Stomach (tissue), 9 donors: ENCODE data around the gene POU3F2. TPM values are rescaled to one million over a fixed set of nuclear protein-coding genes. Genes with fewer than 3 reads are reported as not detected.

Experiments used
- DNase-seq, 2 donors: peaks; one replicate each; pipeline versions ENCODE4 v3.0.0 to v3.0.0-alpha.2; 2013 to 2019
- H3K27ac ChIP-seq, 5 donors: fragments of 200-600 bp in 4 of 5; sonication (generic) in 4 of 5; one replicate each; pipeline ENCODE4 v1.5.1; 2013 to 2019; ENCODE audit warnings: mild to moderate bottlenecking in 1 of 5, moderate library complexity in 1 of 5
- H3K27me3 ChIP-seq, 3 donors: fragments of 200-600 bp; sonication (generic); one replicate each; pipeline ENCODE4 v1.5.1; 2017 to 2019; ENCODE audit warnings: mixed run types in 1 of 3
- H3K36me3 ChIP-seq, 4 donors: fragments of 200-600 bp; sonication (generic); 1 replicate in 3 of 4; 2 replicates in 1 of 4; pipeline ENCODE4 v1.5.1; 2016 to 2019
- H3K4me1 ChIP-seq, 4 donors: fragments of 200-600 bp; sonication (generic); one replicate each; pipeline ENCODE4 v1.5.1; 2016 to 2019
- H3K4me3 ChIP-seq, 4 donors: fragments of 200-600 bp; sonication (generic) in 3 of 4; one replicate each; pipeline ENCODE4 v1.5.1; 2016 to 2019; ENCODE audit warnings: mild to moderate bottlenecking in 1 of 4
- H3K9me3 ChIP-seq, 4 donors: fragments of 200-600 bp; sonication (generic); one replicate each; pipeline ENCODE4 v1.5.1; 2016 to 2019
- EP300 ChIP-seq: sonication (generic); formaldehyde crosslinking; IDR thresholded peaks from one replicate; pipeline ENCODE4 v1.6.1; 2017; ENCODE audit warnings: antibody characterized with exemption
- POLR2A ChIP-seq, 4 donors: fragments of 450-650 bp; IDR thresholded peaks; one replicate each; pipeline ENCODE4 v1.6.1; 2016; ENCODE audit warnings: antibody characterized with exemption in 4 of 4, control low read depth in 2 of 4, mild to moderate bottlenecking in 1 of 4, moderate library complexity in 1 of 4
- POLR2AphosphoS5 ChIP-seq, 3 donors: sonication (generic); formaldehyde crosslinking; IDR thresholded peaks; one replicate each; pipeline ENCODE4 v1.6.1; 2016; ENCODE audit warnings: antibody characterized with exemption in 3 of 3
- WGBS, 5 donors: extraction: QIAGEN DNeasy Blood & Tissue Kit in 3 of 5; methylation state at CpG; one replicate each; pipeline versions ENCODE4 v1.1.5 to v1.1.7; 2013 to 2018; 5-methylcytosine and 5-hydroxymethylcytosine counted together
- intact Hi-C: fragments of 100-400 bp; cut with DNase I; formaldehyde crosslinking; loops from one replicate; pipeline ENCODE4 v1.15.1; 2023; ENCODE audit warnings: low total_unique reads
- polyA plus RNA-seq, 3 donors: library from polyadenylated mRNA; stranded (reverse); fragments of 200-250 nt; gene quantifications; one replicate each; pipeline ENCODE4 v1.2.3, GENCODE V29; 2013
- total RNA-seq, 5 donors: library from RNA; depleted of rRNA; stranded (reverse); fragments of >200 nt; gene quantifications; one replicate each; pipeline versions ENCODE4 v1.1.0 to v1.2.3, GENCODE V29; 2014 to 2016
- TF ChIP-seq, protein P1 (sequence below), 7 experiments: fragments of 450-650 bp in 4 of 7; fragments of 200-600 bp in 3 of 7; sonication (generic) in 3 of 7; IDR thresholded peaks; one replicate each; pipeline ENCODE4 v1.5.1; 2016 to 2019; ENCODE audit warnings: antibody characterized with exemption in 7 of 7, control low read depth in 2 of 7, mild to moderate bottlenecking in 1 of 7
- donor health status: healthy with polysubstance abuse.
- donor health status: Bipolar disorder and iron deficiency.
- donor health status: healthy.

The POU3F2 gene
- total and polyA plus RNA-seq, 8 donors = under 0.01 TPM; not detected in 7

DNA sequence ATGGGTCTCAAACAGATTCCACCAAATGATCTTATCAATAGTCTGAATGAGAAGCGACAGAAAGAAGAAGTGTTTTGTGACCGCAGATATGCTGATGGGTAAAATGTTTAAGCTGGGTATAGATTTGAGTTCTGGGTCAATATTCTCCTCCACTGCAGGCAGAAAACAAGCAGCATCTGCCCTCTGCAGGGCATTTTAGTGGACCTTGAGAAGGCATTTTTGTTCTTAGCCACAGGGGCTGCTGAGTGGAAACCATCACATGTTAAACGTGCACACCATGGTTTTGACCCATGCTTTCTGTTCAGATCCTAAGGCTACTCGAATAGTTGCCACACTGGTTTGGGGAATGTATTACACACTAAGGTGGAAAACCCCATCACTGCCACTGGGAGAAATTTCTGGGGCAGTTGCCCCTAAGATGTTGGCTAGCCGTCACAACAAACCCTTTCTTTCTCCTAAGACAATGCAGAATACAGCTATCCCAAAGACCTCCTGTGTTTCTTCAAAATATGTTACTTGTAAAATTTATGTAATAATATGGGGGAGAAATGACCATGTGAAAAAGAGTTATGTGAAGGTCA is 5.5 kb downstream of the POU3F2 start:
- no peak for DNase-seq
- Histone ChIP-seq H3K4me1 (peaks cover 21 to 48% (median 33%) of the 10 kb centered on the region in 4 donors), H3K27me3 (peaks cover 42 to 100% (median 99%) of the 10 kb centered on the region in 3 donors), H3K27ac (no peak overlapping the region), H3K36me3 (no peaks in the 10 kb centered on the region), H3K4me3 (no peak overlapping the region), H3K9me3 (no peaks in the 10 kb centered on the region)
- TF ChIP-seq POLR2AphosphoS5 (IDR thresholded peaks at IDR 0.05) = no peak
- TF ChIP-seq, protein P1, sequence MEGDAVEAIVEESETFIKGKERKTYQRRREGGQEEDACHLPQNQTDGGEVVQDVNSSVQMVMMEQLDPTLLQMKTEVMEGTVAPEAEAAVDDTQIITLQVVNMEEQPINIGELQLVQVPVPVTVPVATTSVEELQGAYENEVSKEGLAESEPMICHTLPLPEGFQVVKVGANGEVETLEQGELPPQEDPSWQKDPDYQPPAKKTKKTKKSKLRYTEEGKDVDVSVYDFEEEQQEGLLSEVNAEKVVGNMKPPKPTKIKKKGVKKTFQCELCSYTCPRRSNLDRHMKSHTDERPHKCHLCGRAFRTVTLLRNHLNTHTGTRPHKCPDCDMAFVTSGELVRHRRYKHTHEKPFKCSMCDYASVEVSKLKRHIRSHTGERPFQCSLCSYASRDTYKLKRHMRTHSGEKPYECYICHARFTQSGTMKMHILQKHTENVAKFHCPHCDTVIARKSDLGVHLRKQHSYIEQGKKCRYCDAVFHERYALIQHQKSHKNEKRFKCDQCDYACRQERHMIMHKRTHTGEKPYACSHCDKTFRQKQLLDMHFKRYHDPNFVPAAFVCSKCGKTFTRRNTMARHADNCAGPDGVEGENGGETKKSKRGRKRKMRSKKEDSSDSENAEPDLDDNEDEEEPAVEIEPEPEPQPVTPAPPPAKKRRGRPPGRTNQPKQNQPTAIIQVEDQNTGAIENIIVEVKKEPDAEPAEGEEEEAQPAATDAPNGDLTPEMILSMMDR (IDR thresholded peaks at IDR 0.05) = no peak
- no peak for TF ChIP-seq EP300
- TF ChIP-seq POLR2A (IDR thresholded peaks at IDR 0.05) = no peak
- intact Hi-C loops = loop anchor here (10.0 kb wide), 1 partner anchor 1345 kb away; no protein-coding TSS in a partner anchor
- WGBS, 5 donors = 19 to 27% (median 24%) methylated on average over 5 of the region's 5 CpGs

DNA sequence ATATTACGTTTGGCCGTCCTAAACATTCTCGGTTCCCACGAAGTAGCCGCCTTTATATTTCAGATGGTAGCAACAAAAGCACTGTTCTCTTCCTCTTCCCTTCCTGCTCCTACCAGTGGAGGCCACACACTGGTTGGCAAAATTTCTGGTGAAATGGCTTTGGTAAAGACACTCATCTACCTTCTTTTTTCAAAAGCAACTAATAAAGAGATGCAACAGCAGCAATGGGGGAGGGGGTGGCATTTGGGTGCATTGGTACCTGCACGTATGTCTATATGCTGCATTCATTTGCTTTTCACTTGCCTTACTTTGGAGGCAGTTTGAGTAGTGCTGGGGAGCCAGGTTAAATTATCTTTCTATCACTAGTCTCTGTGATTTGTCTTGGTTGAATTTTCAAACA is 6.0 kb downstream of the POU3F2 start:
- intact Hi-C loops = loop anchor here (10.0 kb wide), 1 partner anchor 1346 kb away; no protein-coding TSS in a partner anchor
- H3K36me3 ChIP-seq = no peaks in the 10 kb centered on the region
- 38 to 61% (median 53%) methylated on average over 6 of the region's 6 CpGs for WGBS, 5 donors
- H3K27me3 ChIP-seq = peaks cover 41 to 100% (median 99%) of the 10 kb centered on the region in 3 donors
- no peak overlapping the region for H3K27ac ChIP-seq
- H3K9me3 ChIP-seq = no peaks in the 10 kb centered on the region
- no peak overlapping the region for H3K4me3 ChIP-seq
- peaks cover 22 to 48% (median 33%) of the 10 kb centered on the region in 4 donors for H3K4me1 ChIP-seq
- TF ChIP-seq, protein P1 (IDR thresholded peaks at IDR 0.05) = no peak
- TF ChIP-seq POLR2A (IDR thresholded peaks at IDR 0.05) = no peak
- no peak for DNase-seq

DNA sequence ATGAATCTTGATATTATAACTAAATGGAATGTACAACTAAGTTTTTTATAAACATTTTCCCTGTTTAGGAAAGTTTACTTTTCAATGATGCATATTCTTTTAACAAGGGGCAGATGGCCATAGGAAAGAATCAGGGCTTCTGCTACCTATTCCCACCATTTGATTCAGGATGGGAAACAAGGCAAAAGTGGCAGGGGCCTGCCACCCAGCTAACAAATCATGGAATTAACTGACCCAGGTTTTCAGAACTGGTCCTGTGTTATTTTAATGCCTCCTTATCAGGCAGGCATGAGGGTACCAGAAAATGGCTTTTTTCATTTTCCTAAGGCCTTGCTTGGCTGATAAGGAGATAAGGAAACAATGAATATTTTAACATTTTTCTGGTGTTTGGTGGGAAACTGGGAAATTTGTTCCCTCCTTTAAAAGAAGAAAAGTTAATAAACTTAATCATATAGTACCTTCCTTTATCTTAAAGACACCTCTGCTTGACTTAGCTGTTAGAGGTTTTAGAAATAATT is 6.7 kb downstream of the POU3F2 start:
- no peak for TF ChIP-seq POLR2AphosphoS5 (IDR thresholded peaks at IDR 0.05)
- no peak for TF ChIP-seq POLR2A (IDR thresholded peaks at IDR 0.05)
- TF ChIP-seq EP300 = no peak
- TF ChIP-seq, protein P1 (IDR thresholded peaks at IDR 0.05) = no peak
- no peaks in the 10 kb centered on the region for H3K9me3 ChIP-seq
- no peaks in the 10 kb centered on the region for H3K36me3 ChIP-seq
- peaks cover 18 to 47% (median 31%) of the 10 kb centered on the region in 4 donors for H3K4me1 ChIP-seq
- no peak overlapping the region for H3K4me3 ChIP-seq
- no peak overlapping the region for H3K27ac ChIP-seq
- H3K27me3 ChIP-seq = peaks cover 35 to 100% (median 99%) of the 10 kb centered on the region in 3 donors
- DNase-seq = no peak
- intact Hi-C loops = loop anchor here (10.0 kb wide), 1 partner anchor 1346 kb away; no protein-coding TSS in a partner anchor

DNA sequence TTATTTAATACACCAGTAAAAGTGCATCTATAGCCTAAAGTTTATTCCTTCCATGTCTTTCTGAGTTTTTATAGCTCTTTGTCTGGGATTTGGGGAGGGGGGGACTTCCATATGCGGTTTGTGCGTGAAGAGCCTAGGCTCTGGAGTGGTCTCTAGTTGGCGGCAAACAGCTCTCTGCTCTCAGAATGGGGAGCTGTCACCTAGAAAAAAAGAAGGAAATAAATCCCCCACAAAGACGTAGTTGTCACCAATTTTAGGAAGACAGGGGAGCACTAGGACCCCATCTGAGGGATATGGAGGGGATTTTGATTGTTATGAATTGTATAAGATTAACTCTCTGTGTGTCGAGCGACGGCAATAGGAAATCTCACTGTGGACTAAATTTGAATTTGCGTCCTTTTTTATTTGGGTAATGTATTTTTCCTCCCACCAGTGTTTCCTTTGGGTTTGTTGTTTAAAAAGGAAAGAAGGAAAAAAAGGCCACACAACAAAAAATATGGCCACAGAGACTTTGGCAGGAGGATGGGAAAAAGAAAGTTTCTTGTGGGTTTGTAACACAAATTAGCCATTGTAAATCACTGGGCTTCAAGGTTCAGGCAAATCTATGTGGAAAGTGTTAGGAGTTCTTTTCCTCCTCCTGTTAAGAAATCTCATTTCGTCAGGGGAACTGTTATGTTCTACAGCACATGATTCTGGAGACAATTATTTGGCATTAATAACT is 7.4 kb downstream of the POU3F2 start:
- intact Hi-C loops = loop anchor here (10.0 kb wide), 1 partner anchor 1347 kb away; no protein-coding TSS in a partner anchor
- Histone ChIP-seq H3K9me3 (no peaks in the 10 kb centered on the region), H3K4me1 (peaks cover 17 to 40% (median 29%) of the 10 kb centered on the region in 4 donors), H3K4me3 (no peak overlapping the region), H3K27me3 (peaks cover 34 to 100% (median 99%) of the 10 kb centered on the region in 3 donors), H3K36me3 (no peaks in the 10 kb centered on the region), H3K27ac (no peak overlapping the region)
- 15 to 27% (median 20%) methylated on average over 9 of the region's 9 CpGs for WGBS, 5 donors
- DNase-seq = no peak
- TF ChIP-seq, protein P1 (IDR thresholded peaks at IDR 0.05) = no peak
- no peak for TF ChIP-seq EP300
- no peak for TF ChIP-seq POLR2AphosphoS5 (IDR thresholded peaks at IDR 0.05)
